Skeletal muscle cell (primary cell): ENCODE results near the gene CUL3.
"Not testable (repeated sequence)": the region's sequence is repeated elsewhere in the genome, so short reads cannot be mapped to it uniquely, and the experiment has no call there.

ENCODE experiments used
- DNase-seq: peaks from one replicate; pipeline ENCODE4 v3.0.0-alpha.2; 2010; ENCODE audit warnings: low read depth
- H3K4me3 ChIP-seq: 2 replicates; pipeline ENCODE4 v1.5.1; 2011; ENCODE audit warnings: low read depth, mild to moderate bottlenecking, control low read depth, low read length, moderate library complexity

Gene CUL3

GRCh38 chr2:224584111-224584784, 915 bp downstream of the CUL3 start:
- DNase-seq, result no peak
- H3K4me3 ChIP-seq, result peak overlapping the region; percentile 97

GRCh38 chr2:224583033-224583432, 2.1 kb downstream of the CUL3 start:
- not testable (repeated sequence) for DNase-seq
- peak overlapping the region; percentile 97 for H3K4me3 ChIP-seq

- H3K4me3 ChIP-seq, result no peak overlapping the region
- DNase-seq, result no peak
Measured at GRCh38 chr2:224580248-224580647, 4.9 kb downstream of the CUL3 start.

GRCh38 chr2:224579411-224579810, 5.8 kb downstream of the CUL3 start:
- H3K4me3 ChIP-seq, result no peak overlapping the region
- no peak for DNase-seq

GRCh38 chr2:224577541-224577940, 7.6 kb downstream of the CUL3 start:
- no peak for DNase-seq
- no peak overlapping the region for H3K4me3 ChIP-seq

- no peak overlapping the region for H3K4me3 ChIP-seq
Measured at GRCh38 chr2:224576088-224576715, 9.0 kb downstream of the CUL3 start.

GRCh38 chr2:224574423-224575084, 10.6 kb downstream of the CUL3 start:
- no peak overlapping the region for H3K4me3 ChIP-seq
- no peak for DNase-seq

More at GRCh38 chr2:224576088-224576715, 9.0 kb downstream of the CUL3 start:
- DNase-seq, result no peak

- H3K4me3 ChIP-seq, result no peak overlapping the region
Measured at GRCh38 chr2:224573724-224574123, 11.4 kb downstream of the CUL3 start.

GRCh38 chr2:224572338-224572737, 12.8 kb downstream of the CUL3 start:
- H3K4me3 ChIP-seq, result no peak overlapping the region
- DNase-seq, result no peak

More at GRCh38 chr2:224573724-224574123, 11.4 kb downstream of the CUL3 start:
- no peak for DNase-seq

GRCh38 chr2:224570328-224570993, 14.7 kb downstream of the CUL3 start:
- no peak for DNase-seq
- H3K4me3 ChIP-seq, result no peak overlapping the region

GRCh38 chr2:224569654-224570053, 15.5 kb downstream of the CUL3 start:
- no peak for DNase-seq
- no peak overlapping the region for H3K4me3 ChIP-seq

- H3K4me3 ChIP-seq, result no peak overlapping the region
- DNase-seq, result no peak
Measured at GRCh38 chr2:224565452-224566035, 19.6 kb downstream of the CUL3 start.

GRCh38 chr2:224563537-224563936, 21.6 kb downstream of the CUL3 start:
- no peak overlapping the region for H3K4me3 ChIP-seq

GRCh38 chr2:224562831-224563230, 22.3 kb downstream of the CUL3 start:
- no peak for DNase-seq
- no peak overlapping the region for H3K4me3 ChIP-seq

More at GRCh38 chr2:224563537-224563936, 21.6 kb downstream of the CUL3 start:
- DNase-seq, result no peak

GRCh38 chr2:224561234-224562005, 23.7 kb downstream of the CUL3 start:
- no peak for DNase-seq
- no peak overlapping the region for H3K4me3 ChIP-seq

GRCh38 chr2:224560549-224560948, 24.6 kb downstream of the CUL3 start:
- DNase-seq, result no peak
- no peak overlapping the region for H3K4me3 ChIP-seq

- H3K4me3 ChIP-seq, result no peak overlapping the region
- DNase-seq, result no peak
Measured at GRCh38 chr2:224557610-224558009, 27.6 kb downstream of the CUL3 start.

- no peak for DNase-seq
- no peak overlapping the region for H3K4me3 ChIP-seq
Measured at GRCh38 chr2:224556381-224556780, 28.8 kb downstream of the CUL3 start.

GRCh38 chr2:224555823-224556366, 29.3 kb downstream of the CUL3 start:
- DNase-seq, result no peak
- H3K4me3 ChIP-seq, result no peak overlapping the region
